ENCODE measurements around the gene NUP210L. TPM values are rescaled to one million over a fixed set of nuclear protein-coding genes. Genes with fewer than 3 reads are reported as not detected.
"Not testable (repeated sequence)": the region's sequence is repeated elsewhere in the genome, so short reads cannot be mapped to it uniquely, and the experiment has no call there.

Gene NUP210L
- total and polyA plus RNA-seq, 8 donors, result 0.18 TPM; not detected in 7

DNA sequence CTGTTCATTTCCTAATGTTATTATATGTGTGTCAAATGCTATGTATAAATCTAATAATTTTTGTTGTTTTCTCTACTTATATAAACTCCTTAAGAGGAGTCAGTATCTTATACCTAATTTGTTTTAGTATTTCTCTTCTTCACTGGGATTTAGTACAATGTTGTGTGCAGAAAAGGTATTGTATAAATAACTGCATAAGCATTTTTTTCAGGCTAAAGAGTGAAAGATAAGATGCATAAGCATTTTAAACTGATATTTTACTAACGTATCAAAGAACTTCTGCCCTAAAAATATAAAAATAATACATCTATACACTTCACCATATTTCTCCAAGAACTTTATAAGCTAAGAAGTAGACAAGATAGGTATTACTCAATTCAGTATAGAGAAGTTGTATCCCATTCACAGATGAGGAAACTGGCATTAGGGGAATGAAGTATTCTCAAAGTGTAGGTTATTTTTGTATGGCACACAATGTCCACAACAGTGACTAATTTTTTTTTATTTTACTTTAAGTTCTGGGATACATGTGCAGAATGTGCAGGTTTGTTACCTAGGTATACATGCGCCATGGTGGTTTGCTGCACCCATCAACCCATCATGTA, 59.3 kb downstream of the NUP210L start:
- no peak for DNase-seq
- Histone ChIP-seq H3K4me1 (no peaks in the 10 kb centered on the region), H3K4me3 (no peak overlapping the region), H3K27me3 (no peaks in the 10 kb centered on the region), H3K36me3 (no peaks in the 10 kb centered on the region), H3K27ac (no peak overlapping the region), H3K9me3 (no peaks in the 10 kb centered on the region)
- intact Hi-C loops (cut with DNase I; ENCODE audit: low total_unique reads), result no loop called here
- no peak for TF ChIP-seq POLR2AphosphoS5 (IDR thresholded peaks at IDR 0.05)
- TF ChIP-seq EP300 (IDR thresholded peaks at IDR 0.05), result no peak
- no peak for TF ChIP-seq CTCF (IDR thresholded peaks at IDR 0.05)
- no peak for TF ChIP-seq POLR2A (IDR thresholded peaks at IDR 0.05)
- 50 to 87% (median 50%) methylated on average over 2 of the region's 2 CpGs for WGBS, 5 donors

- no peak overlapping the region for H3K4me3 ChIP-seq
- TF ChIP-seq EP300 (IDR thresholded peaks at IDR 0.05) (no peak), POLR2AphosphoS5 (IDR thresholded peaks at IDR 0.05) (no peak), POLR2A (IDR thresholded peaks at IDR 0.05) (no peak), CTCF (IDR thresholded peaks at IDR 0.05) (no peak)
- WGBS, 5 donors, result 82 to 93% (median 90%) methylated on average over 4 of the region's 4 CpGs
- no peaks in the 10 kb centered on the region for H3K9me3 ChIP-seq
- intact Hi-C loops (cut with DNase I; ENCODE audit: low total_unique reads), result no loop called here
- no peak overlapping the region for H3K27ac ChIP-seq
- H3K36me3 ChIP-seq, result no peaks in the 10 kb centered on the region
- no peak for DNase-seq
- H3K27me3 ChIP-seq, result no peaks in the 10 kb centered on the region
- peaks cover 0 to 2% (median 0%) of the 10 kb centered on the region in 4 donors for H3K4me1 ChIP-seq
Observed at GRCh38 chr1:154094411-154094810, 60.5 kb downstream of the NUP210L start.

DNA sequence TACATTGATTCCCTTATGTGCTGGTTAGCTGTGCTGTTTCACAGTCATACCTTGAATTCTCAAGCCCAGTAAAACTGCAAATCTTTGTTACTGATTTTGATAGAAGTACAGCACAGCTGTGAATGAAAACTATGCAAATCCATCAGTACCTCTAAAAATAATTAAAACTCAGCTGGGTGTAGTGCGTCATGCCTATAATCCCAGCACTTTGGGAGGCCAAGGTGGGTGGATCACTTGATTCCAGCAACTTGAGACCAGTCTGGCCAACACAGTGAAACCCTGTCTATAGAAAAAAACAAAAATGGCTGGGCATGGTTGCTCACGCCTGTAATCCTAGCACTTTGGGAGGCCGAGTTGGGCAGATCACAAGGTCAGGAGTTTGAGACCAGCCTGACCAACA, 61.2 kb downstream of the NUP210L start:
- Histone ChIP-seq H3K4me1 (peaks cover 0 to 6% (median 0%) of the 10 kb centered on the region in 4 donors), H3K9me3 (no peaks in the 10 kb centered on the region), H3K36me3 (no peaks in the 10 kb centered on the region), H3K4me3 (no peak overlapping the region), H3K27me3 (no peaks in the 10 kb centered on the region), H3K27ac (no peak overlapping the region)
- TF ChIP-seq POLR2A (IDR thresholded peaks at IDR 0.05) (no peak), POLR2AphosphoS5 (IDR thresholded peaks at IDR 0.05) (no peak), EP300 (IDR thresholded peaks at IDR 0.05) (no peak), CTCF (IDR thresholded peaks at IDR 0.05) (no peak)
- DNase-seq, result no peak
- intact Hi-C loops (cut with DNase I; ENCODE audit: low total_unique reads), result no loop called here
- 82 to 91% (median 88%) methylated on average over 3 of the region's 3 CpGs for WGBS, 5 donors

- TF ChIP-seq POLR2AphosphoS5 (IDR thresholded peaks at IDR 0.05), result no peak
- Histone ChIP-seq H3K36me3 (no peaks in the 10 kb centered on the region), H3K9me3 (no peaks in the 10 kb centered on the region), H3K4me1 (peaks cover 0 to 6% (median 0%) of the 10 kb centered on the region in 4 donors), H3K4me3 (no peak overlapping the region), H3K27me3 (no peaks in the 10 kb centered on the region), H3K27ac (no peak overlapping the region)
- 94 to 99% (median 97%) methylated on average over 6 to 7 of the region's 7 CpGs for WGBS, 5 donors
- intact Hi-C loops (cut with DNase I; ENCODE audit: low total_unique reads), result no loop called here
- no peak for DNase-seq
Observed at GRCh38 chr1:154091706-154092105, 63.2 kb downstream of the NUP210L start.

GRCh38 chr1:154087574-154087973, 67.3 kb downstream of the NUP210L start:
- intact Hi-C loops (cut with DNase I; ENCODE audit: low total_unique reads), result no loop called here
- WGBS, 5 donors, result 69 to 86% (median 84%) methylated on average over 2 of the region's 2 CpGs

GRCh38 chr1:154083057-154083456, 71.8 kb downstream of the NUP210L start:
- H3K27me3 ChIP-seq; H3K4me1 ChIP-seq; DNase-seq; H3K9me3 ChIP-seq; H3K27ac ChIP-seq; H3K4me3 ChIP-seq; intact Hi-C loops (cut with DNase I; ENCODE audit: low total_unique reads); H3K36me3 ChIP-seq: not testable (repeated sequence)
- WGBS, 5 donors, result 67 to 76% (median 69%) methylated on average over 6 of the region's 6 CpGs

More at GRCh38 chr1:154087574-154087973, 67.3 kb downstream of the NUP210L start:
- DNase-seq, result no peak
- Histone ChIP-seq H3K4me3 (no peak overlapping the region), H3K36me3 (no peaks in the 10 kb centered on the region), H3K27me3 (no peaks in the 10 kb centered on the region), H3K9me3 (peaks cover 0 to 9% (median 2%) of the 10 kb centered on the region in 4 donors), H3K27ac (no peak overlapping the region), H3K4me1 (peaks cover 0 to 6% (median 0%) of the 10 kb centered on the region in 4 donors)
- TF ChIP-seq CTCF (IDR thresholded peaks at IDR 0.05) (no peak), POLR2A (IDR thresholded peaks at IDR 0.05) (no peak)

Measured in stomach (tissue), 9 donors.